HG02852 (cell line): ENCODE measurements around the gene ZNF775.
A peak's percentile ranks its signal among the peaks of the same experiment; 100 is the strongest.

Experiments used
- ATAC-seq: cut with Tn5 transposase; IDR thresholded peaks from one replicate; pipeline ENCODE4 v1.9.1; 2021; ENCODE audit warnings: mild to moderate bottlenecking, moderate library complexity; ENCODE audit not compliant: unreplicated experiment

The ZNF775 gene

DNA sequence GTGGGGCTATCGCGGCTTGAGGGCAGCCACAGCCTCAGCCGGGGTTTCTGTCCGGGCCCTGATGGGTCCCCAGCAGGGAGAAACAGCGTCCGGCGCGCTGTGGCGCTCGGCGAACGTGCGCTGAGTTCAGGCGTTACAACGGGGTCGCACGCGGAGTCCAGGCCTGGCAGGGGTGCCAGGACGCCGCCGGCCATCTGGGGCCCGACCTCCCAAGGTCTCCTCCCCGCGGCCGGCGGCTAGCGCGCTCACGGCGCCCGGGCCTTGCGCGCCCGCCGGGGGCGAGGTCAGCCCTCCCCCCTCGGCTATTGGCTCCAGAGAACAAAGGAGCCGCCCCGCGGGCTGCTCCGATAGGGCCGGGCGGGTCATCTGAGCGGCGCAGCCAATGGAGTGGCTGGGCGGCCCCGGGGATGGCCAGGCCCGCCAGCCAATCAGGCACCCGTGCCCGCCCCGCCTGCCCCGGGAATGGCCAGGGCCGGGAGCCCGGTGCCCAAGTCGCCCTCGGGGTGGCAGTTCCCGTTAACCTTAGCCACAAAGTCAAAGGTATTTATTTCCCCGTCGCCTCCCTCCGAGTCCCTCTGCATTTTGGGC, at the start of gene ZNF775:
Gene ZNF775, plus strand, starts transcription at position 478 of the 588 bp plus-strand sequence. CDS start 9,141 bp downstream, outside the sequence.
- peak; percentile 77 for ATAC-seq

DNA sequence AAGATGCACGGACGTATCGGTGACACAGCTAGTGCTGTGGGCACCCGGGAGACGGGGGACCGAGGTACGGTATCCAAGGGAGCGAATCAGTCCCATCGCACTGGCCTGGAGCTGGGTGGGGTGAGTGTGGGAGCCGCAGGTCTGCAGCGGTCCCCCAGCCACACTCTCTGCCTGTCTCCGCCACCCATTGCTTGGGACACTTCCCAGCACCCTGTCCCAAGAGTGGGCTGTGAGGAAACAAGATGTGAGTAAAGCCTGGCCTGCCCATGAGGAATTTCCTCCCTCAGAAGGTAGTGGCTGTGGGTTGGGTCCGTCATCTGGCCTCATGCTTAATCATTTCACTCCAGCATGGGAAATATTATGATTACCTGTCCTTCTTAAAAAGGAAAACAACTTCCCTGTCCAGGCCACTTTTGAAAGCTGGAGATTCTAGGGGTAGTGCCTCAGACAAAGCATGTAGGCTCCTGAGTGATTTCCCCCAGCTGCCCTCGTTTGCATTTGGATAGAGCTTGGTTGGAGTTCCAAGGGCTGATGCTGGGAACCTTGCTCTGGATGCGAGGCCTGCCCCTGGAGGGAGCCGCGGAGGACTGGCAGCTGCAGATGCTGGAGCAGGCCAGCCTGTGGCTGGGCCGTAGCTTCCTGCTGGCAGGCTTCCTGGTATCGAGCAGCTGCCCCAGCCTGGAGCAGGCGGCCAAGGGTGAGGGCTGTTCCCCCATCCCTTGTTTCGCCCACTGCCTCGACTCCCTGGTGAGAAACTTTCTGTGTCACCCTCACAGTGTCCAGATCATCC, 49.6 kb upstream of the ZNF775 start:
- ATAC-seq: no peak

DNA sequence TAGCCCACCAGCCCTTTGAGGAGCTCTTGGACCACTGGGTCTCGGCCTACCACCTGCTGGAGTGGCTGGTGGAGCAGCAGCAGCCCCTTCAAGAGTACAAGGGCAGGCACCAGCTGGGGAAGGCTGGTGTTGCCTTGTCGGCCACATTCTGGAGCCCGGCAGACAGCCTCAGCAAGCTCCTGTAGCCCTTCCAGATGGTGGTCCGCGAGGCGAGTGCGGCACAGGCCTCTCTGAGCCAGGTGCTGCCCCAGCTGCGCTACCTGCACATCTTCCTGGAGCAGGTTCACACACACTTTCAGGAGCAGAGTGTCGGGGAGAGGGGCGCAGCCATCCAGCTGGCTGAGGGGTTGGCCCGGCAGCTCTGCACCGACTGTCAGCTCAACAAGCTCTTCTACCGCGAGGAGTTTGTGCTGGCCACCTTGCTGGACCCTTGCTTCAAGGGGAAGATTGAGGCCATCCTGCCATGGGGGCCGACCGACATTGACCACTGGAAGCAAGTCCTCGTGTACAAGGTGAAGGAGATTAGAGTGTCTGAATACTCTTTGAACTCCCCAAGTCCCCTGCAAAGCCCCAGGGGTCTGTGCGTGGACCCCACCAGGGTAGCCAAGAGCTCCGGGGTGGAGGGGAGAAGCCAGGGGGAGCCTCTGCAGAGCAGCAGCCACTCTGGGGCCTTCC, 48.8 kb upstream of the ZNF775 start:
- ATAC-seq: no peak

DNA sequence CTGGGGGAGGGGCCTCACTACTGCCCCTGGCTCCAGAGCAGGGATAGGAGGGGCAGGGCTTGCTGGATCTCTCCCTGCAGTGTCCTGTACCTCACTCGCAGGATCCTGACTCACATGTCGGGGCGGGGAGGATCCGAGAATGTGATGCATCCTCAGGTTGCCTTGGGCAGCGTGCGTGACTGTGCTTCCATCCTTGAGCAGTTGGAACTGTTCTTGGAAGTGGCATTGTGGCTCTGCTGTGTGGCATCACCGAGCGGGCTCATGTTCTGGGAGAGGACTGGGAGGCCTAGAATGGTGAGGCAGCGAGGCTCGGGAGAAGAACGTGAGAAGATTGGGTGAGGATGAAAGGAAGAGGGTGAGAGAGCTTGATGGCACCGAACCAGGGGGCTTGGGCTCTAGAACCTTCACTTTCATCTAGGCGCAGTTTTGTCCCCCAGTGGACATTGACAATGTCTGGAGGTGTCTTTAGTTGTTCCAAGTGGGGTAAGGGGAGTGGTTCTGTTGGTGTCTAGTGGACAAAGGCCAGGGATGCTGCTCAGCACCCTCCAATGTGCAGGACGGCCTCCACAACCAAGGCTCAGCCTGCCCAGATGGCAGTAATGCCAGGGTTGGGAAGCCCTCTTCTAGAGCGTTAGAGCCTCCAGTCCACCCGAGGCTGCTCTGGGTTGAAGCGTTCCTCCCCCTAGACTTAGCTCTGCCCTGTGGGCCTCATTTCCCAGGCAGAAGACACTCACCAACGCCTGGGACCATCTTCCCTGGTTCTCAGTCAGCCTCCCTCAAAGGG, 46.1 kb upstream of the ZNF775 start:
- no peak for ATAC-seq

DNA sequence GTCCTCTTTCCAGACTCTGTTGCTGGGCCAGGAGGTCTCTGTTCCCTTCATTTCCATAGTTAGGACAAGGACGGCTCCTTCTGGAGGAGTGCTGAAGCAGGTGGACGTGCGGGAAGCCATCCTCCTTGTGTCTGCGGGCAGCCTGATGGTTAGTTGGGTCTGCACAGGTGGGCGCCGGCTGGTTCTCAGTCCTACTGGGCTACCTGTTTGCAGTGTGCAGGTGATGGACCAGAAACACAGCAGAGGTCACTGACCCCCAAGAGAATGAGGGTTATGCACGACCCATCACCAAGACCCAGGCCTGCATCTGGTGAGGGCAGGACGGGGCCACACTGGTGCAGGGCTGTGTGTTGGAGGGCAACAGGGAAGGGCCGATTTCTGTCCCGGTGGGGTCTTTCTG, 45.5 kb upstream of the ZNF775 start:
- no peak for ATAC-seq

DNA sequence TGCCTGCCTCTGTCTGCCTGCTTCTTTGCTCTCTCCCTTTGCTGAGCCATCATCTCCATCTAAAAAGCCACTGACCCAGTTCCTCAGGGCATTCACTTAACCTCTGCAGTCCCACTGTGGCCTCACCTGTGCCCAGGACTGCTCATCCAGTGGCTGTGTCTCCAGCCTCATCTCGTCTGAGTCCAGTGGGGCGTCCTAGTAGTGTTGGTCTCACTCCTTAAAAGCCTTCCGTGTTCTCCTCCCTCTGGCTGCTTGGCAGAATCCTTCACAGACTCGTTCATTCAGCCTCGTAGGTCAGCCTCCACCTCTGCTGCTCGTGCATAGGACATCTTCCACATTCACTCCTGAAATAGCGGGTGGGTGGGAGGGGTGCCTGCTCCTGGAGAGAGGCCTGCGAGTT, 45.0 kb upstream of the ZNF775 start:
- ATAC-seq: no peak

DNA sequence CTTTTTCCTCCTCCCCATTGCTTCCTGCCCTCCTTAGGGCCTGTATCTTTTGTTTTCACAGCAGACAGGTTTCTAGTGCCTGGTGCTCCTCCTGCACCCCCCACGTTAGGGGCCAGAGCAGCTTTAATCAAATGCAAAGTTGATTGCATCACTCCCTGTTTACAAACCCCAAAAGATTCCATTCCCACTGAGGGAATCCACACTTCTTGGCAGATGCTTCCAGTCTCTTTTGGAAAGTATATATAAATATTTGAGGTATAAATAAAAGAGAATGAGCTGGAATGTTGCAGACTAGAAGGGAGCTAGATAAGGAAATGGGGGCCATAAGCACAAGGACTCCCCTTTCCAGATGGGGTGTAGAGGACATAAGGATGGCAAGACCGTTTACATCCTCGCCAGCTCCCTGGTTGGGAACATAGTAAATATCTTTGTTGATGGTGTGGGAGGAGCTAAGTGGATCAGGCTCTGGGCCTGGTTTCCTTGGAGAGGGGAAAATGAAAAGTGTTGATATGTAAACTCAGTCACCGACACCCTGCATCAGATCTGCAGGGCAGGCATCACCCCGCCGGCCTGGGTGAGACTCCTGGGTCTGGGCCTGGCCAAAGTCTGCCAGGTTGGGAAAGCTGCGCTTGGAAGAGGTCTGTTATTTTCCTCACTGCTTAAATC, 43.9 kb upstream of the ZNF775 start:
- ATAC-seq: no peak

DNA sequence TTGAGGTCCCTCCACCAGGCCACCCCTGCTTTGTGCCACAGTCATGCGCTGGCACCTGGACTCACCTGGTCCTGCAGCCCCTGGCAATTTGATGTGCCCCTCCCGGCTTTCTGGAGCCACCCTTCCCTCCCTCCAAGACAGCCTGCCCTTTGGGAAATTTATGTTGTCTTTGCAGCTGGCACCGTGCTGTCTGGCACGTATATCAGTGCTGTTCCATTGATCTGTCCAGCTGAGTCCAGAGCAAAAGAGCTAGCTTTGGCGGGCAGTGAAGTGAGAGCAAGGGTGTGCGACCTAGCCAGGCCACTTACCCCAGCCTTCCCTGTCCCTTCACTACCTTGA, 43.4 kb upstream of the ZNF775 start:
- ATAC-seq: no peak

DNA sequence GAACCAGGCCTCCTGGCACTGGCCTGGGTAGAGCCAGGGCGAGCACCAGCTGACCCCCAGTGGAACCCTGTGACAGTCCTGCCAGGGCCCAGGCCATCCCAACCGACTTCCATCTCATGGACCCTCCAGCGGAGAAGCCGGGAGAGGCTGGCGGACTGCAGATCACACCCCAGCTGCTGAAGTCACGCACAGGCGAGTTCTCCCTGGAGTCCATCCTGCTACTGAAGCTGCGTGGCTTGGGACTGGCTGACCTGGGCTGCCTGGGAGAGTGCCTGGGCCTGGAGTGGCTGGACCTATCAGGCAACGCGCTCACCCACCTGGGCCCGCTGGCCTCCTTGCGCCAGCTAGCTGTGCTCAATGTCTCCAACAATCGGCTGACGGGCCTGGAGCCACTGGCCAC, 42.4 kb upstream of the ZNF775 start:
- ATAC-seq: no peak

DNA sequence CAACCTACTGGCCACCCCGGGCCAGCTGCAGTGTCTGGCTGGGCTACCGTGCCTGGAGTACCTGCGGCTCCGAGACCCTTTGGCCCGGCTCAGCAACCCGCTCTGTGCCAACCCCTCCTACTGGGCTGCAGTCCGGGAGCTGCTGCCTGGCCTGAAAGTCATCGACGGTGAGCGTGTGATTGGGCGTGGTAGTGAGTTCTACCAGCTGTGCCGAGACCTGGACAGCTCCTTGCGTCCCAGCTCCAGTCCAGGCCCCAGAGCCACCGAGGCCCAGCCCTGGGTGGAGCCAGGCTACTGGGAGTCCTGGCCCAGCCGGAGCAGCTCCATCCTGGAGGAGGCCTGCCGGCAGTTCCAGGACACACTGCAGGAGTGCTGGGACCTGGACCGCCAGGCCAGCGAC, 42.0 kb upstream of the ZNF775 start:
- no peak for ATAC-seq

DNA sequence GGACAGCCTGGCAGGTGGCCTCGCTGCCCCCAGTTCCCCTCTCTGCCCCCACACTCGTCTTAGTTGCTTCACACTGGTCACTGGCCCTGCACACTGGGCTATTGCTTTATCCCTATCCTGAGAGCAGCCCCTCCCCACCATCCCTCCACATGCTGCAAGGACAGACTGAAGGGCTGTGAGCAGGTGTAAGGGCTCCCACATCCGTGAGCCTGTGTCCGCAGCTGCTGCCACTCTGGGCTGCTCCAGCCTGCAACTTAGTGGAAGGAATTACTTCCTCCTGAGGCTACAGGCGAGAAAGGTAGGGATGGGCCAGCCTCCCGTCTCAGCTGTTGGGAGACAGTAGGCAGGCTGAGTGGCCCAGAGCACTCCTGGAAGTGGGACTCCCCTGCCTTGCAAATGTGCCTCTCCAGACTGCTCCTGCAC, 41.5 kb upstream of the ZNF775 start:
- no peak for ATAC-seq

DNA sequence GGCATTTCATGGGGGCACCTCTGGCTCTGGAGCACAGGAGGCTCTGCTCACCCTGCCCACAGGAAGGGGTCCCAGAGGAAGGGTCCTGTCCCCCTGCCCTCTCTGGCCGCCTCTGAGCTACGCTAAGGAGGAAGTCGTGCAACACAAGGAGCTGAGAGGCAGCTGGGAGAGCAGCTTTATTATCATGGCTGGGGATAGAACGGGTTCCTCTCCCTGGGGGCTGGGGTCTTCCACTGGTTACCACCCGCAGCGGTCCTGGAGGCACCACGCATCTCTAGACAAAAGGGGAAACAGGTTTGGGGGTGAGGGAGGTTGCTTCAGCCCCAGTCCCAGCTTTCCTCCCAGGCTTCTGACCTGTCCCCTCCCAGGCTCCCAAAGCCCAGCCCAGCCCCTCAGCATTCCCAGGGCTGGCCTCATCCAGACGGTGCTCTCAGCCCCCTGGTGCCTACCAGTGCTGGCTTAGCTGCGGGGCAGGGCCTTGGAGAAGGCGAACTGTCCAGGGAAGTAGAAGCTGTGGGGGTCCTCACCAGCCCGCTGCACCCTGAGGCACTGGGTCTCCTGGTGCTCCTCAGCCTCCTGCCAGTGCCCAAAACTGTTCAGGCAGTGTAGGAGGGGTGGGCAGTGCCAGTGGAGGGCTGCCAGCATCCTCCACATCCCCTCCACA, 40.8 kb upstream of the ZNF775 start:
- ATAC-seq: no peak

DNA sequence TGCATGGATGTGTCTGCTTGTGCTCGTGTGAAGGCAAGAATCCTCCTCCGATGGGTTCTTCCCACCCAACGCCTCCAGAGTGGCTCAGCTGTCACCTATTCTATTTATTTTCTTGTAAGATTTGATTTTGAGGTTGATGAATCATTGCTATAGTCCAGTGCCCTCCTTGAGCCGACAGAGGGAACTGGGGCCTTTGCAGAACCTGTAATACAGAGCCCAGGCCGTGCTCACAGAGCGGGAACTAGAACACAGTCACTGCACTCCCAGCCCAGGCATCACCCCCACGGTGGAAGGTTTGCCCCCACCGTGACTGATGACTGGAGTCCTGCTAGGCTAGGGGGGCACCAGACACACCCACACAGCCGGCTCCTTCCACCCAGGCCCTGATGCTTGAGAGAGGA, 39.7 kb upstream of the ZNF775 start:
- no peak for ATAC-seq

DNA sequence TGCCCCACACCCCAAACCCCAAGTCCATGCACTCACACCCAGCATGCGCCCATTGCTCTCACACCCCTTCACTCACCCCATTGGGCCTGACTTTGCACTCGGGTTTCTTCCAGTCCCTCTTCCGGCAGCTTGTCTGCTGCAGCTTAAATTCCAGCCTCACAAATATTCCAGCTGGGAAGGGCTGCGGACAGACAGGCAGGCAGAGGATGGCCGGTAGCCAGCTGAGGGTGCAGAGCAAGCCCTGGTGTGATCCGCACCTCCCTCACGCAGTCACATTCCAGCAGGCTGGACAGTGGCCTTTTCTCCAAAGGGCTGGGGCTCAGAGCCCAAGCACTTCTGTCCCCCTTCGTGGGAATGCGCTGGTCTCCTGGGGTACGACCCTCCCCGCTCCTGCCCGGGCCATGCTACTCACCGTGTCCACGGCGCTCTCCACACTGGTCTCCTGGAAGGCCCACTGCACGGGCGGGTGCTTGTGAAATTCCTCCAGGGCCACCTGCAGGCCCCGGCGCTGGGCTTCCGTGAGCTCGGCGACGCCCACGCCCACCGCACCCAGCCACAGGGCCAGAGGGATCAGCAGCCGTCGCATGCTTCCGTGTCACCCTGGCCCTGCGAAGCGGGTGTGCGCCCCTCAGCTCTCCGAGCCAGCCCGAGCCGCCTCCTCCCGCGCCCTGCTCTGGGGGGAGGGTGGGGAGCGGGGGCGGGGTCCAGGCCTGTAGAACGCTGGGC, 38.9 kb upstream of the ZNF775 start:
- no peak for ATAC-seq

DNA sequence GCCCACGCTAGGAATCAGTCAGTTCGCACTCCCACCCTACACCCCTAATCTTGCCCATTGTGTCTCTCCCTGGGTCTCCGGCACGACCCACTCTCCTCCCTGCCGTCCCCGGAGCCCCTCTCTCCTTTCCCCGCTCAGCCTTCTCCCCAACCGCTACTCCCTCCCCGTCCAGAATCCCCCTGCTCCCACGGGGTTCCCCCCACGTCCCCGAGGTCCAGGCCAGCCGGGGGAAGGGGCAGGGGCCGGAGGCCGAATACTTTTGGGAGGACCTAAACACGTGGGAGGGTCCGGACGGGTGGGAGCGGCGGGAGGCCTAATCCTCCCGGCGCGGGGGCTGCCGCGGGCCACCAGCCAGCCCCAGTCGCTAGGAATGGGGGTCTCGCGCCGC, 38.3 kb upstream of the ZNF775 start:
- no peak for ATAC-seq

DNA sequence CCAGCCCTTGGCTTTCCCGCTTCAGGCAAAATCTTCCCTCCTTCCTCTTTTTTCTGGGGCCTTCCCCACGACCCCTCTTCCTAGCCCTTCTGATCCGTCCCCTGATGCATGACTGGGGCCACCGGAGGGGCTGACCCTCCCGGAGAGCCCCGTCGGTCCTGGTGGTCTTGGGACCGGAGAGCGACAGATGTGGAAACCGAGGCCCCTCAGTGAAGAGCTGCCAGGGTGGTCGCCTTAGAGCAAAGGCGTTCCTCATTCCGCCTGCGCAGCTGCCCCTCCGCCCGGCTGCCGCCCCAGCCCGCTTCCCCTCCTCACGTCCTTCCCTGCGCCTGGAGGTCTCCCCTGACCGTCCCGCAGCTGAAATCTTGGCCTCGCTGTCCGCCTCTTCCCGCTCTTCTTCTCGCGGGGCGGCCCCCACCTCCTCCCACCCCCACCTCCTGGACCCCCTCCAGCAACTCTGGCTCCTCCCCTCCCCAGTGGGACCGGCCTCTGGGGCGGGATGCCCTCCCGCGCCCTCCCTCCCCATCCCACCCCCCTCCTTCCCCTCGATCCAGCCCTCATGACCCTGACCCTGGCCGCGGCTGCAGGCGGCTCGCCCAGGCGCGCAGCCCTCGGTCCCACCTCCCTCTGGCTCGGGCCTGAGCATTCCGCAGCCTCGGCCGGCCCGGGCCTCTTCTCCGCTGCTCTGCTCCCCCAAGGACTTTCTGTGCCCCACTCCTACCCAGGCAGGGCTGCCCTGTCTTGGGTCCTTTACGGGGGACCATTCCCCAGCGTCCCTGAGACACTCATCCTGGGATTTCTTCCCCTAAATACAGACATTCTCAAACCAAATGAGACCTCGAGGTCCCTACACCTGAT, 37.6 kb upstream of the ZNF775 start, which contains the start of gene RARRES2:
Gene RARRES2, minus strand, starts transcription at position 367 of the 858 bp plus-strand sequence. CDS start 1,020 bp downstream, outside the sequence.
- no peak for ATAC-seq

DNA sequence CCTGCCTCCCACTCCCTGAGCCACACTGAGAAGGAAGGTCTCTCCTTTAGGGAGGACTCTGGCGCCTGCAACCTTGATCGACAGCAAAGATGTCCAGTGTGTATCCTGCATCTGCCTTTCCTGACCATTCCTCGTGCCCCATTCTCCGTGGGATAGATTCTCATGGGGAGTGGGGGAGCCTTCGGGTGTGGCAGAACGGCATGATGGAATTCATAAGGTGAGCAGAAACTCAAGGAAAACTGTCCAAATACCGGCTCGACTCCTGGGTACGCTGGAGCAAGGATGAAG, 37.1 kb upstream of the ZNF775 start:
- no peak for ATAC-seq

DNA sequence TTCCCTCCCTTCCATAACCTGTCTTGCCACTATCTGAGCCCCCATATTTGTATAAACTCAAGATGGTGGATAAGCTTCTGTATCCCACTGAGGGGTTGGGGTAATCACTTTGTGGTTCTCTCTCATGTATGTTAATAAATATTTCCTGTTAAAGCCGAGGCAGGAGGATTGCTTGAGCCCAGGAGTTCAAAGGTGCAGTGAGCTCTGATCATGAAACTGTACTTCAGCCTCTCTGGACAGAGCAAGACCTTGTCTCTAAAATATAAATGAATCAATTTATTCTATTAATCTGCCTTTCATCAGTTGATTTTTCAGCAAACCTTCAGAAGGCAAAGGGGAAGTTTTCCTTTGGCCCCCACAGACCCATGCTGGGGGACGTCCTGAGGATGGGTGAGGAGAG, 35.9 kb upstream of the ZNF775 start:
- no peak for ATAC-seq

DNA sequence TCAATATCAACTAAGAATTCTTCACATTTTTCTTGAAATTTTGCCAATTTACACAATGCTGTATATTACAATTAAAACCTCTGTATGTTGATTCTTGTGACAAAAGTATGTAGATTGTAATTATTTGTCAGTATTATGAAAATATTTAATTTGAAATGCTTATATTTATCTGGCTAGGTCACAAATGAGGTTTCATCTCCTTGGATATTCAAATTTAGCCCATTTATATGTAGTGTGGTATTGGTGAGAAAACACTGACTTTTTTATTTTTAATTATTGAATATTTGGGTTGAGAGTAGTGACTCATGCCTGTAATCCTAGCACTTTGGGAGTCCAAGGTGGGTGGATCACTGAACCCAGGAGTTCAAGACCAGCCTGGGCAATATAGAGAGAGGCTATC, 34.8 kb upstream of the ZNF775 start:
- ATAC-seq: no peak
